ENCODE measurements around the gene RAB3A.

GRCh38 chr19:18190278-18190677, 13.6 kb downstream of the RAB3A start:
- TF ChIP-seq CTCF (conservative IDR thresholded peaks at IDR 0.05; ENCODE audit: low read depth, low read length): no peak
- no peak for TF ChIP-seq EZH2phosphoT487 (IDR thresholded peaks at IDR 0.05; ENCODE audit: borderline replicate concordance, low read length)
